ENCODE measurements around the gene HYAL3. TPM values are rescaled to one million over a fixed set of nuclear protein-coding genes. Genes with fewer than 3 reads are reported as not detected.
A peak's percentile ranks its signal among the peaks of the same experiment; 100 is the strongest.

HYAL3 gene
- polyA plus RNA-seq, 1 donor from 2014 or later = 9.1 TPM

DNA sequence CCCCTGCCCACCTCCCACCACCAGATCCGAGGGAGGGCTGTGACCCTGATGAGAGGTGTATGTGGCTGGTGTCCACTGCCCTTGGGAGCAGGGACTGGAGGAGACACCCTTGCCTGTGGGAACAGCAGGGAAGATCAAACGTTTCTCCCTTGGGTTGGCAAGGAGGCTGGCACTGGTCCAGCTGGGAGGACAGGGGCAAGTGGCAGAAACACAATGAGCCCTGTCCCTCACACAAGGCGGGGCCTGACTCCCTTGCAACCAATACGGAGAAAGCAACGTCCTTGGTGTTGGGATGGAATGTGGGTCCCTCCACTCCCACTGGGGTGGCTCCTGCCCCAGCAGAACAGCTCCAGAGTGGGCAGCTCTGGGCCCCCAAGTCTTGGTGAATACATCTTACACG is 18.1 kb upstream of the HYAL3 start:
- Histone ChIP-seq H3K27me3 (ENCODE audit: insufficient read depth, low read depth, low read length) (no peaks in the 10 kb centered on the region), H4K20me1 (ENCODE audit: insufficient read depth) (no peaks in the 10 kb centered on the region), H3K4me2 (ENCODE audit: low read length) (no peak overlapping the region), H3K4me3 (ENCODE audit: low read length) (peak overlapping the region; percentile 93), H3K36me3 (ENCODE audit: insufficient read depth, low read length) (no peaks in the 10 kb centered on the region), H3K9me2 (ENCODE audit: insufficient read depth, low read length) (no peaks in the 10 kb centered on the region), H3K27ac (ENCODE audit: low read length) (no peak overlapping the region), H2AFZ (ENCODE audit: low read depth, low read length) (no peak overlapping the region), H3F3A (ENCODE audit: insufficient read depth, low read length, poor library complexity, severe bottlenecking) (no peaks in the 10 kb centered on the region), H3K9me3 (ENCODE audit: low read length) (no peaks in the 10 kb centered on the region), H3K9ac (ENCODE audit: low read length) (no peak overlapping the region), H3K79me2 (replicated peaks; ENCODE audit: insufficient read depth, low read length) (peaks cover 23% of the 10 kb centered on the region)
- TF ChIP-seq, protein P1, sequence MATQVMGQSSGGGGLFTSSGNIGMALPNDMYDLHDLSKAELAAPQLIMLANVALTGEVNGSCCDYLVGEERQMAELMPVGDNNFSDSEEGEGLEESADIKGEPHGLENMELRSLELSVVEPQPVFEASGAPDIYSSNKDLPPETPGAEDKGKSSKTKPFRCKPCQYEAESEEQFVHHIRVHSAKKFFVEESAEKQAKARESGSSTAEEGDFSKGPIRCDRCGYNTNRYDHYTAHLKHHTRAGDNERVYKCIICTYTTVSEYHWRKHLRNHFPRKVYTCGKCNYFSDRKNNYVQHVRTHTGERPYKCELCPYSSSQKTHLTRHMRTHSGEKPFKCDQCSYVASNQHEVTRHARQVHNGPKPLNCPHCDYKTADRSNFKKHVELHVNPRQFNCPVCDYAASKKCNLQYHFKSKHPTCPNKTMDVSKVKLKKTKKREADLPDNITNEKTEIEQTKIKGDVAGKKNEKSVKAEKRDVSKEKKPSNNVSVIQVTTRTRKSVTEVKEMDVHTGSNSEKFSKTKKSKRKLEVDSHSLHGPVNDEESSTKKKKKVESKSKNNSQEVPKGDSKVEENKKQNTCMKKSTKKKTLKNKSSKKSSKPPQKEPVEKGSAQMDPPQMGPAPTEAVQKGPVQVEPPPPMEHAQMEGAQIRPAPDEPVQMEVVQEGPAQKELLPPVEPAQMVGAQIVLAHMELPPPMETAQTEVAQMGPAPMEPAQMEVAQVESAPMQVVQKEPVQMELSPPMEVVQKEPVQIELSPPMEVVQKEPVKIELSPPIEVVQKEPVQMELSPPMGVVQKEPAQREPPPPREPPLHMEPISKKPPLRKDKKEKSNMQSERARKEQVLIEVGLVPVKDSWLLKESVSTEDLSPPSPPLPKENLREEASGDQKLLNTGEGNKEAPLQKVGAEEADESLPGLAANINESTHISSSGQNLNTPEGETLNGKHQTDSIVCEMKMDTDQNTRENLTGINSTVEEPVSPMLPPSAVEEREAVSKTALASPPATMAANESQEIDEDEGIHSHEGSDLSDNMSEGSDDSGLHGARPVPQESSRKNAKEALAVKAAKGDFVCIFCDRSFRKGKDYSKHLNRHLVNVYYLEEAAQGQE (IDR thresholded peaks at IDR 0.05; ENCODE audit: borderline replicate concordance) = no peak
- no peak for TF ChIP-seq RAD21 (conservative IDR thresholded peaks at IDR 0.05)
- TF ChIP-seq, protein P2, sequence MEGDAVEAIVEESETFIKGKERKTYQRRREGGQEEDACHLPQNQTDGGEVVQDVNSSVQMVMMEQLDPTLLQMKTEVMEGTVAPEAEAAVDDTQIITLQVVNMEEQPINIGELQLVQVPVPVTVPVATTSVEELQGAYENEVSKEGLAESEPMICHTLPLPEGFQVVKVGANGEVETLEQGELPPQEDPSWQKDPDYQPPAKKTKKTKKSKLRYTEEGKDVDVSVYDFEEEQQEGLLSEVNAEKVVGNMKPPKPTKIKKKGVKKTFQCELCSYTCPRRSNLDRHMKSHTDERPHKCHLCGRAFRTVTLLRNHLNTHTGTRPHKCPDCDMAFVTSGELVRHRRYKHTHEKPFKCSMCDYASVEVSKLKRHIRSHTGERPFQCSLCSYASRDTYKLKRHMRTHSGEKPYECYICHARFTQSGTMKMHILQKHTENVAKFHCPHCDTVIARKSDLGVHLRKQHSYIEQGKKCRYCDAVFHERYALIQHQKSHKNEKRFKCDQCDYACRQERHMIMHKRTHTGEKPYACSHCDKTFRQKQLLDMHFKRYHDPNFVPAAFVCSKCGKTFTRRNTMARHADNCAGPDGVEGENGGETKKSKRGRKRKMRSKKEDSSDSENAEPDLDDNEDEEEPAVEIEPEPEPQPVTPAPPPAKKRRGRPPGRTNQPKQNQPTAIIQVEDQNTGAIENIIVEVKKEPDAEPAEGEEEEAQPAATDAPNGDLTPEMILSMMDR (IDR thresholded peaks at IDR 0.05; ENCODE audit: poor library complexity, severe bottlenecking) = no peak

DNA sequence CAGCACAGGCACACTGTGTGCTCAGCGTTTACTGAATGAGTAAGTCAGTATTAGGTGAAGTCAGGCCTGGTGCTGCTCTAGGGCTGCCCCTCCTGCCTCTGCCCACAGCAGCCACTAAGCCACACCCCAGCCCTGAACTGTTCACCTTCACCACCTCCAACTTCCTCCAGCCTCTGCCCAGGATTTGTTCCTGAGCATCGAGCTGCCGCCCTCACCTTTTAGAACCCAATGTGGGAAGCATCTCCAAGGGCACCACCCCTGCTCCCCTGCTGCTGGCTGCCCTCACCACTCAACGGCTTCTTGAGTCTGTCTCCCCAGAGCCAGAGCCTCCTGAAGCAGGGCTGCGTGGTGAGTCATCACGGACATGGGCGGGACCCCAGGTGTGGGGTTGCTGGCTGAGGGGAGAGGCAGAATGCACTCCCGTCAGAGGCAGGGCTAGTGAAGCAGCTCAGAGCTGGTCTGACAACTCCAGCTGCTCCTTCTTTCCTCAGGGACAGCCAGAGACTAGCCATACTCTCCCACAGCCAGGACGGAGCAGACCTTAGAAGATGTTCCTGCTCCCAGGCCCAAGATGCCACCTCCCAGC is 17.5 kb upstream of the HYAL3 start:
- H3K4me2 ChIP-seq (ENCODE audit: low read length) = no peak overlapping the region

More for the DNA sequence above, 17.5 kb upstream of the HYAL3 start:
- H4K20me1 ChIP-seq (ENCODE audit: insufficient read depth) = no peaks in the 10 kb centered on the region
- no peaks in the 10 kb centered on the region for H3K9me2 ChIP-seq (ENCODE audit: insufficient read depth, low read length)
- no peaks in the 10 kb centered on the region for H3K9me3 ChIP-seq (ENCODE audit: low read length)
- no peak overlapping the region for H3K4me3 ChIP-seq (ENCODE audit: low read length)
- TF ChIP-seq POLR2AphosphoS5 (IDR thresholded peaks at IDR 0.05) (no peak), RAD21 (conservative IDR thresholded peaks at IDR 0.05) (no peak), TAF1 (IDR thresholded peaks at IDR 0.05; ENCODE audit: low read depth) (no peak), EP300 (conservative IDR thresholded peaks at IDR 0.05; ENCODE audit: poor library complexity, severe bottlenecking) (no peak), MXI1 (conservative IDR thresholded peaks at IDR 0.05; ENCODE audit: poor library complexity, severe bottlenecking) (no peak), SMC3 (conservative IDR thresholded peaks at IDR 0.05; ENCODE audit: poor library complexity) (no peak)
- TF ChIP-seq, protein P1 (IDR thresholded peaks at IDR 0.05; ENCODE audit: borderline replicate concordance) = no peak
- H3K9ac ChIP-seq (ENCODE audit: low read length) = no peak overlapping the region
- peaks cover 23% of the 10 kb centered on the region for H3K79me2 ChIP-seq (replicated peaks; ENCODE audit: insufficient read depth, low read length)
- H3K27me3 ChIP-seq (ENCODE audit: insufficient read depth, low read depth, low read length) = no peaks in the 10 kb centered on the region
- H3K36me3 ChIP-seq (ENCODE audit: insufficient read depth, low read length) = no peaks in the 10 kb centered on the region
- H3F3A ChIP-seq (ENCODE audit: insufficient read depth, low read length, poor library complexity, severe bottlenecking) = no peaks in the 10 kb centered on the region
- H2AFZ ChIP-seq (ENCODE audit: low read depth, low read length) = no peak overlapping the region
- no peak overlapping the region for H3K27ac ChIP-seq (ENCODE audit: low read length)
